KBM-7 (cell line): ENCODE measurements around the gene SHB.
A peak's percentile ranks its signal among the peaks of the same experiment; 100 is the strongest.

Experiments
- DNase-seq: peaks from one replicate; pipeline ENCODE4 v3.0.0-alpha.2; 2015
- in situ Hi-C: fragments of 300-500 bp; cut with MboI; formaldehyde crosslinking; loops from 2 replicates; pipeline ENCODE4 v1.14.3; 2020; ENCODE audit warnings: low sequenced_read_pairs, low pct_unique_long_range_greater_than_20kb, mixed read lengths

SHB gene

GRCh38 chr9:38033941-38034340 is 35.1 kb downstream of the SHB start:
- no peak for DNase-seq

DNA sequence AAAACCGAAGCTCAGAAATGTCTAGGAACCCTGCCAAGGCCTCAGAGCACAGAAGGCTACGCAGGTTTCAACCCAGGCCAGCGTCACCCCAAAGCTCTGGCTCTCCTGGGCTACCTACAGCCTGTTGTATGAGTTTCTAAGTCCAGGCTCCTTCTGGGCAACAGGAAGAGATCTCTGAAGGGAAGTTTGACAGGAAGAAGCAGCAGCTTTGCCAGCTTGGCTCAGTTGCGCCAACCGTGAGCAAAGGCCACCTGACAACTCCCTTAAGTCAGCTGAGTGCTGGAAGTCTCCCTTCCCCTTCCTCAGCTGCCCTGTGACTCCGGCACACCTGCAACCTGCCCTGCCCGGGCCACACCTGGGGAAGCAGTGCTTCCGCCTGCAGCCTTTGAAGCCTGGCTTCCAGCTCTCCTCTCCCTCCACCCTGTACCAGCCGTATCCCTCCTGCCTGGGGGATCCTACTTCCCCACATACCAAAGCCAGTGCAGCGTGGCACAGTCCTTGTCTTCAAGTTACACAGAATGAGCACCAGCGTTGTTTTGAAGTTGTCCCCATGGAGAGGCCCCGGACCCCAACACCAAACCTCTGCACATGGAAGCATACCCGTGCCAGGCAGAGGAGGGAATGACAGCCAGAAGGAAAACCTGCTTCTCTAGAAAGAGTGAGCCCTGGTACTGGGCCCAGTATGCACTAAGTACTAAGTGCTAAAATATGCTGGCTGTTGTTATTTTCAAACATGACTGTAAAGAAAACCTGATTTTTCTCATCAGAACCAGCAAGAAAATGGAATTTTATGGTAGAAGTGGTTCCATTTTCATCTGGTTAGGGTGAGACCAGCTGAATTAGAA is 36.5 kb downstream of the SHB start:
- DNase-seq: no peak
- in situ Hi-C loops: no loop called here

More at GRCh38 chr9:38033941-38034340, 35.1 kb downstream of the SHB start:
- in situ Hi-C loops: no loop called here

GRCh38 chr9:38031594-38031993 is 37.4 kb downstream of the SHB start:
- no peak for DNase-seq
- in situ Hi-C loops: no loop called here

- in situ Hi-C loops: no loop called here
- no peak for DNase-seq
Measured at GRCh38 chr9:38030658-38031057, 38.4 kb downstream of the SHB start.

- no peak for DNase-seq
- in situ Hi-C loops: no loop called here
Measured at GRCh38 chr9:38029915-38030638, 39.0 kb downstream of the SHB start.

DNA sequence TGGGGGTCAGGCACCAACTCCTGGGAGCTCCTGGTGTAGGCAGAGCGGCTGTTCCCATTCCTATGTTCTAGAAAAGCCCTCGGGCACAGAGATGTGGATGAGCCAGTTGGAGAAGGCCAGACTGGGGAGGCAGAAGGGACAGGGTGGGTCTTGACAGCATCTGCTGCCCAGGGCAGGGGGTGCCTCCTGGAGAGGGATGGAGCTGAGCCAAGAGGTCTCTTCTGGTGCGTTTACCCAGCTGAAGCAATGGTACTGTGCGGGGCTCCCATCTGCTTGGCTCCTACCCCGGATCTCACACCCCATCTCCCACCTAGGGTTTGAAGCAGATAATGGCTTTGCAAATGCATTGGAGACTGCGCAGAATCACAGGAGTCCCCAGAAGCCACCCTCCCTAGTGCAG is 41.3 kb downstream of the SHB start:
- DNase-seq: no peak
- in situ Hi-C loops: no loop called here

DNA sequence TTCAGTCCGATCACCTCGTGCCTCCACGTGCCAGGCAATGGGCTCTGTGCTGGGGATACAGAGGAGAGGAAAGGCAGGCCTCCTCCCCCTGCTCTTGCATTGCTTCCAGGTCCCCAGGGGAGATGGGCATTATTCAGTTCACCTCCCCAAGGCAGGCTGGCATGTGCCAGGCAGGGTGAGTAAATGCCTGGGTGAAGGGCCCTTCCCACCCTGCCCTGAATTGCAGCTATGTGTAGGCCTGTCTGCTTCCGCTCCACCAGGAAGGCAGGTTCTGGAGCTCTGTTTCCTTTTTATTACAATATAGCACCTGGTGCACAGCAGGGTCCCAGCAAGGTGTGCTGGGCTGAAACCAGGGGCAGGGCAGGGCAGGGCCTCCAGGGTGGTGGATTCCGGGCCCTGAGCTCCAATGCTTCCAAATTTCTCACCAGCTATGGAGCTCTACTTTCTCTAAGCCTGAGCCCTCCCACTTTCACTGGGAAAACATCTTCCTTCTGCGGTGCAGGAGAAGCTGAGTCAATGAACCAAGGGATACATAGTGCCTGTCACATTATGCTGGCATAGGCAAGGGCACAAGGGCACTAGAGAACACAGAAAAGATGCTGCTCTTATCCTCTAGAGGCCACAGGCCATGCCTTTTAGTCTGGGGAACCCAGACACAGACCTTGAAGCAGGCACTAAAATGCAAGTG is 42.0 kb downstream of the SHB start:
- DNase-seq: no peak
- in situ Hi-C loops: no loop called here

DNA sequence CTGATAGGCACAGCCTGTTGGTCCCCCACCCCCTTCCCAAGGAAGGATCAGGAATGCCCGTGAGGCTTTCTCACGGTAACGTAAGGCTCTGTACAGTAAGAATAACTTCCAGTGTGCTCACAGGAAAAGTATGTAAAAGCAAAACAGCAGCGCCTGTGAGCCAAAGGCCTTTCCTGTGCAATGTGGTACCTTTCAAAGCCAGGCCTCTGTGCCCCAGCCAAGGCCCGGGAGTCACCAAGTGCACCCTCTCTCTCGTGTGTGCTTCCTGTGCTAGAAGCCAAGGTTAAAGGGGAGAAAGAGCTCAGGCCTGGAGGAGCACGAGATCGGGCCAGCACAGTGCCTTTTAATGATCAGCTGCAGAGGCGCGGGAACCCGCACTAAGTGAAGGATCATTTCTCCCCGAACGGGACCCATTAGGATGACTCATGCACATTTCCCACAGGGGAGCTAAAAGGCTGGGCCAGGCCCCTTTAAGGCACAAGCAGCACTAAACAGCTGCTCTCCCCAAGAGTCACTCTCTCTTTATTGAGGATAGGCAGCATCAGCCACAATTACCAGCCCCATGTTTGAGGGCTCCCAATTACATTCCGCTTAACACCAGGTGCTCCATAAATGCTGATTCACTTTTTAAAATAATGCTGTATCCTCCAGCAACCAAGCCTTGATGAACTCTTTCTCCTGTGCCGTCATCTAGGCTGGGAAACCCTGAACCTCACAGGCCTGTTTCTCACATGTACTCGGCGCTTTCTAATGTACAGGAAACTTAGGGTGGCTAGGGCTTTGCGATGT is 42.8 kb downstream of the SHB start:
- in situ Hi-C loops: no loop called here
- DNase-seq: no peak

- in situ Hi-C loops: no loop called here
Measured at GRCh38 chr9:38025166-38025565, 43.9 kb downstream of the SHB start.

GRCh38 chr9:38024036-38024681 is 44.9 kb downstream of the SHB start:
- no peak for DNase-seq

More at GRCh38 chr9:38025166-38025565, 43.9 kb downstream of the SHB start:
- DNase-seq: no peak

GRCh38 chr9:38023661-38024035 is 45.4 kb downstream of the SHB start:
- in situ Hi-C loops: no loop called here
- no peak for DNase-seq

More at GRCh38 chr9:38024036-38024681, 44.9 kb downstream of the SHB start:
- in situ Hi-C loops: no loop called here

- in situ Hi-C loops: no loop called here
- DNase-seq: no peak
Measured at GRCh38 chr9:38022995-38023394, 46.0 kb downstream of the SHB start.

DNA sequence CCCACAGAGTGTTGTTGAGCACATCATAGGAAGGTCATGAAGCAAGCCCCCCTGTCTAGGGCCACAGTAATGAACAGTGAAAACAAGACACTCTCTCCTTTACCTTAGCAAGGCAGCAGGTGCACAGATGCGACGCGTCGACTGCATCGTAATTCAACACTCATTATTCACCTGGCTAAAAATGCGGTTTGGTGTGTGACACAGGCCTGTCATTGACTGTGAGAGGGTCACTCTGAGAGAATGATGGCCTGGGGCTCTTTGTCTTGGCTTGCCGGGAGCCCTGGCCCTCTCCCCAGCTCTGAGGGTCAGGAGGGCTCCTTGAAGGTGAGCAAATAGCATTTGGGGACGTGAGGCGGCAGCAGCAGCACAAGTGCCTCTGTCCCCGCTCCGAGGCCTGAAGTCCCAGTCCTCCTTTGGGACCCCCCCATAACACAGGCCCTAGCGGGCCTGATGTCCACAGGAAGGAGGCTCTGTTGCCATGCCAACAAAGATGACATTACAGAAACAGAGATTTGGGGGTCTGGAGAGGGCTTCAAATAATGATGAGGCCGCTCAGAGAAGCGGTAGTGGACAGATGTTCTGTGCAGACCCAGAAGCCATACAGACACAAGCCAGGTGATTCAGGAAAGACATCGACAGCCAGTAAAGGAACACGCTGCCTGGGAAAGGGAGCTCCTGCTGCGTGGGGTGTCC is 46.7 kb downstream of the SHB start:
- in situ Hi-C loops: no loop called here
- DNase-seq: no peak

DNA sequence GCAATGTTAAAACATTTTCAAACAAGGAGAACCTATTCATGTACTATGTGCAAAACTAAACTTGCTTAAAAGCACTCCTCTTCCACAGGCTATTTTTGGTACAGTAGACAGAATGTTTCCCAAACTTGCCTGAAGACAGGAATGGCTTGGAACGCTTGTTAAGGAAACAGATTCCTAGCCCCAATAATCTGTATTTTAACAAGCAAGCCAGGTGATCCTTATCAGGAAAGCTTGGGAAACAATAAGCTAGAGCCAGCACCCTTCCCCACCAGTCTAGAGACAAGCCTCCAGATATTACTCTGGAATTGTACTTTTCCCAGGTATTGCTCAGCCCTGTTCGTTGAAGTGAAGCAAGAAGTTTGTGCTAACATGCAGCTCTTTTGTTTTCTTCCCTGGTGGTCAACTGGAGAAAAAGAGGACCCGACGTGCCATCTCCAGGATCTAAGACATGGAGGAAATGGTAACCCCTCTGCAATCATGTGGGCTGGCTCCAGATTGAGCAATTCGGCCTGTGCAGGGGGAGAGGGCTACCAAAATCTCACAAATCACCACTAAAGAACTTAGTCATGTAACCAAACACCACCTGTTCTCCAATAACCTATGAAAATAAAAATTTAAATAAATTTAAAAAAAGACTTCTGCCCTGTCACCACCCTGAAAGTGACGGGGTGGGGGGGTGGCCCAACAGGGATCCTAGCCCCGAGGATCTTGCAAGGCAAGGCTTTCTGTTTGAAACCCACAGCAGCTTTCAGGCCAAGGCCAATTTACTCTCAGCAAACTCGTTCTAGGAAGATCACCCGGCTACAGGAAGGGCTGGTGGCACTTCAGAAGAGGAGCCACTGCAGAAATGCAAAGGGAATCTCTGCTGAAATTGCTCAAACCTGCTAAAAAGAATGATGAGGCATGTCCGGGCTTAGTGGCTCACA is 48.6 kb downstream of the SHB start:
- in situ Hi-C loops: no loop called here

DNA sequence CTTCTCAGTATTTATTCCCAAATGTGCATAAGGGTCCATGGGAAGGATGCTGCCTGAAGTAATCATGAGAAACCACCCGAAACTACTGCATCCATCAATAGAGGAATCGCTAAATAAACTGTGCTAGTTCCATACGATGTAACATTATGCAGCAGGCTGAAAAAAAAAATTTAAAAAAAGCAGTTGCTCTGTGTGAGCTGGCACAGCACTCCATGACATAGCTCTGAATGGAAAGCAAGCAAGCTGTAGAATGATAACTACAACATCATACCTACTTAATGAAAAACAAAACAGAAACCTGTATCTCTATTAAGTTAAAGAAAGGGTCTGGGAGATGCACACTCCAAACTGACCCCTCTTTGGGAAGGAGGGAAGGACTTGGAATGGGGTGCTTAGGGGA is 49.3 kb downstream of the SHB start:
- no peak for DNase-seq
- in situ Hi-C loops: no loop called here

More for the DNA sequence above, 48.6 kb downstream of the SHB start:
- DNase-seq: peak; percentile 55

DNA sequence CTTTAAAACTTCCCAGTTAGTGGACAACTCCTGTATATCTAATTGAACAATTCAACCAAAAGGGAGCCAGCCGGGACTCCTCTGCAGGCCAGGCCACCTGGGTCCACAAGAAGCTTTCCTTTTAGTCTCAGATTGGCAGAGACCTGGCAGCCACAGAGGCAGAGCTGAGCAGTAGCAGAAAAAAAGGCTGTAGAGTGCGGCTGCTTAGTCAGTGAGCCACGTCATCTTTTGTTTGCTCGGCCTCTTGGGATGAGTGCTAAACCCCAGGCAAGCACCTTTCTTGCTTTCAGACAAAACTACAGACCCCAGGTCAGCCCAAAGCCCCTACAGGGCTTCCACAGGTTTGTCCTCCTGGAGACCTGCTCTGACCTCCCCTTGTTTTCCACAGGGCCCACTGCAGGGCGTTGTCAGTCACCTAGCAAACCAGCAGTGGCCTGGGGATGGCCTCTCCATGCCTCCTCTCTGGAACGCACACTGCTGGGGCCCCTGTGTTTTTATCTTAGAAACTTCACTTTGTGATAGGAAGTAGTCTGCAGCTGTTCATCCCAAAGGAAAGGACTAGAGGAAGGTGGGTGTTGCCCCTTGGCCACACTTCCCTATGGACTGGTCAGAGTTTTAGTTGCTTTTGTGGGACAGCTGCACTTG is 49.9 kb downstream of the SHB start:
- in situ Hi-C loops: no loop called here
- DNase-seq: no peak
